GM21825 (cell line): ENCODE results near the gene BICRAL.
"Not testable (repeated sequence)": the region's sequence is repeated elsewhere in the genome, so short reads cannot be mapped to it uniquely, and the experiment has no call there.

Experiments
- ATAC-seq: cut with Tn5 transposase; IDR thresholded peaks from one replicate; pipeline ENCODE4 v1.9.1; 2021; ENCODE audit warnings: mild to moderate bottlenecking, moderate library complexity; ENCODE audit not compliant: unreplicated experiment

The BICRAL gene

DNA sequence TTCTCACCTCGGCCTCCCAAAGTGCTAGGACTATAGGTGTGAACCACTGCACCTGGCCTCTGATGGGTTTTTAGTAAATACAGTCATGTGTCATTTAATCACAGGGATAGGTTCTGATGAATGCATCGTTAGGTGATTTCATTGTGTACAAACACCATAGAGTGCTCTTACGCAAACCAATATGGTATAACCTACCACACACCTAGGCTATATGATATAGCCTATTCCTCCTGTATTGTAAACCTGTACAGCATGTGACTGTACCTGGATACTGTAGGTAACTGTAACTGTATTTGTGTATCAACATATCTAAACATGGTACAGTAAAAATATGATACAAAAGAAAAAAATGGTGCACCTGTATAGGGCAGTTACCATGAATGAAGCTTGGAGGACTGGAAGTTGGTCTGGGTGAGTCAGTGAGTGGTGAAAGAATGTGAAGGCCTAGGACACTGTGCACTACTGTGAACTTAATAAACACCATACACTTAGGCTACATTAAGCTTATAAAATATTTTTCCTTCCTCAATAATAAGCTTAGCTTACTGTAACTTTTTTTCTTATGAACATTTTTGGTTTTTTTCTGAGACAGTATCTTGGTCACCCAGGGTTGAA lies 10.0 kb downstream of the BICRAL start:
- no peak for ATAC-seq

DNA sequence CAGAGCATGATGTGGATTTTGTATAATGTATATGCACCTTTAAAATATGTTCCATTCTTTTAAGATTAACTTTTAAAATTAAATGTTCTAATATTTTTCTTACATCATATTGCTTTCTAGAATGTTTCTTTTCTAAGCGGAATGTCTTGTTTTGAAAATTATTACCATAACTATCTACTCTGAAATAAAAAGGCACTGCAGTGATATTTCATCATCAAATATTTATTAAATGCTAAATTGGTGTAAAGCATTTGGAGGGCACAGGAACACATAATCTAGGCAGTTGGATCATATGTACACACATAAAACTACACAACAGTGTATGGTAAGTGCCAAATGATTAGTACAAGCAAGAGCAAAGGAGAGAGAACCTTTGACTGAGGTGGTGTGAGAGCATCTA lies 13.8 kb downstream of the BICRAL start:
- no peak for ATAC-seq

DNA sequence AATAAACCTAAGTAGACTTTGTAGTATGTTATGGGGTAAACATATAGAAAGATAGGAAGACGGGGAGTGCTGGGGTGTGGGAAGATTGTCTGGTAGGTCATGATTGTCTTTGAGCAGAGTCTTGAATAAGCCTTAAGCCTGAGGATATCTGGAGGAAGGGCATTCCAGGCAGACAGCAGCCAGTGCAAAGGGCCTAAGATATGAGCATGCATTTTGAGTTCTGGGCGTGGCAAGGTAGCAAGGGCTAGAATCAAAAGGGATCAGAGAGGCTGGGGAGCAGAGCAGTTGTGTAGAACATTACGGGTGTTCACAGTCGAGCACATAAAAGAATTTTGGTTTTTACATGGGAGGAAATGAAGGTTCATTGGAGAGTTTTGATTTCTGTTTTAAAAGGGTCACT lies 14.3 kb downstream of the BICRAL start:
- no peak for ATAC-seq

DNA sequence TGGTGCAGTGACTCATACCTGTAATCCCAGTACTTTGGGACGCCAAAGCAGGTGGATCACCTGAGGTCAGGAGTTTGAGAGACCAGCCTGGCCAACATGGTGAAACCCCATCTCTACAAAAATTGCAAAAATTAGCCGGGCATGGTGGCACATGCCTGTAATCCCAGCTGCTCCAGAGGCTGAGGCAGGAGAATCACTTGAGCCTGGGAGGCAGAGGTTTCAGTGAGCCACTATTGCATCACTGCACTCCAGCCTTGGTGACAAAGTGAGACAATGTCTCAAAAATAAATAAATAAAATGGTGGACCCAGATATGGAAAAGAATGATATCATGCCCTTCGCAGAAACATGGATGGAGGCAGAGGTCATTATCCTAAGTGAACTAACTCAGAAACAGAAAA lies 15.8 kb downstream of the BICRAL start:
- ATAC-seq, result not testable (repeated sequence)

DNA sequence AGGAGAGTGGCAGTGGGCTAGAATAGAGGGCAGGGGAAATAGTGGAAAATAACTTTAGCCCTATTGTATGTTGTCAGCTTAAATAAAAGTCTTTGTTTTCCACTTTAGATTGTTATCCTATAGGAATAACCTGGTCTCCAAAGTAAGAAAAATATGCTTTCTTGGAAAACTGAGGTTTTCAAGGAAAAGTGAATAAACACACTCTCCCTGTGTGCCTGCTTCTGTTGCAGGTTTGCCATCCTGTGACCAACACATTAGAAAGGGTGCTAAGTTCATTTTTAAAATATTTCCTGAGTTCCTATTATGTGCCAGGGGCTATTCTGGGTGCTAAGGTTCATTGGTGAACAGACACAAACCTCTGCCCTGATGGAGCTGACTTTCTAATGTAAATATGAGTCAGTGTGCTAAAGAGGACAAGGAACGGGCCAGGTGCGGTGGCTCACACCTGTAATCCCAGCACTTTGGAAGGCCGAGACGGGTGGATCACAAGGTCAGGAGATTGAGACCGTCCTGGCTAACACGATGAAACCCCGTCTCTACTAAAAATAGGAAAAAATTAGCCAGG lies 23.5 kb downstream of the BICRAL start:
- ATAC-seq, result no peak

DNA sequence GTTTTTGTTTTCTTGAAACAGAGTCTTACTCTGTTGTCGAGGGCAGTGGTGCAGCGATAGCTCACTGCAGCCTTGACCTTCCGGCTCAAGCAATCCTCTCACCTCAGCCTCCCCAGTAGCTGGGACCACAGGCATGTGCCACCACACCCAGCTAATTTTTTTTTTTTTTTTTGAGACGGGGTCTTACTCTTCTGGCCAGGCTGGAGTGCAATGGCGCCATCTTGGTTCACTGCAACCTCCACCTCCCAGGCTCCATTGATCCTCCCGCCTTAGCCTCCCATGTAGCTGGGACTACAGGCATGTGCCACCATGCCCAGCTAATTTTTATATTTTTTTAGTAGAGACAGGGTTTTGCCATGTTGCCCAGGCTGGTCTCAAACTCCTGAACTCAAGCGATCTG lies 24.5 kb downstream of the BICRAL start:
- ATAC-seq, result not testable (repeated sequence)

DNA sequence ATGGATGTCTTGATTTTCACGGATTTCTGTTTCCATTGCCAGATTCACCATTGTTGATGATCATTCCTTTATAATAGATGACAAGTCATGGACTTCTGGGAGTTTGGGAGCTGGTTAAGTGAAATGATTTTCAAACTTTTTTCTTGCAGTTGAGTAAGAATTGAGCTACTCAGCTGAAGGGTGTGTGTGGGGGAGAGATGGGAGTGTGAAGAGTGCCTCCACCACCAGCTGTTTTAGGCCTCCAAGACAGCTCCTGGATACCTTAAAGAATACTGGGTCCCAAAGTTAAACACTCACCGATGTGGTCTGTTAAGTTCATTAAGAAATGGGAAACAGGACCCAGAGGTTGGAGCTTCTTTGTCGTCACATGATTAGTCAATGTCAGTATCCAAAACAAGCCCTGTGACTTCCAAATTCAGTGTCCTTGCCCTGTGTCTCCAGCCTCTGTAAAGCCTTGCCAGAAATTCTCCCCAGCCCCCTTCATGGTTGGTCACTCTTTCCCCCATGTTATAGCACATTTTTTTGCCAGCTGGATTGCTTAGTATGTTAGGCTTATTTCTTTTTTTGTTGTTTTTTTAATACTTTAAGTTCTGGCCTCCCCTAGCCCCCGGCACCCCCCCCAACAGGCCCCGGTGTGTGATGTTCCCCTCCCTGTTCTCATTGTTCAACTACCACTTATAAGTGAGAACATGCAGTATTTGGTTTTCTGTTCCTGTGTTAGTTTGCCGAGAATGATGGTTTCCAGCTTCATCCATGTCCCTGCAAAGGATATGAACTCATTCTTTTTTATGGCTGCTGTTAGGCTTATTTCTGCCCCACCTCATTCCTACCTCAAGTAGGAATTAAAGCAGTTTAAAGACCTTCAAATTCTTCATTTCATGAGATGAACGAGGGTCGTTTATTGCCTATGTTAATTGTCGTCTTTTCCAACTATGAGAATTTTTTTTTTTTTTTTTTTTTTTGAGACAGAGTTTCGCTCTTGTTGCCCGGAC lies 26.9 kb downstream of the BICRAL start:
- no peak for ATAC-seq

DNA sequence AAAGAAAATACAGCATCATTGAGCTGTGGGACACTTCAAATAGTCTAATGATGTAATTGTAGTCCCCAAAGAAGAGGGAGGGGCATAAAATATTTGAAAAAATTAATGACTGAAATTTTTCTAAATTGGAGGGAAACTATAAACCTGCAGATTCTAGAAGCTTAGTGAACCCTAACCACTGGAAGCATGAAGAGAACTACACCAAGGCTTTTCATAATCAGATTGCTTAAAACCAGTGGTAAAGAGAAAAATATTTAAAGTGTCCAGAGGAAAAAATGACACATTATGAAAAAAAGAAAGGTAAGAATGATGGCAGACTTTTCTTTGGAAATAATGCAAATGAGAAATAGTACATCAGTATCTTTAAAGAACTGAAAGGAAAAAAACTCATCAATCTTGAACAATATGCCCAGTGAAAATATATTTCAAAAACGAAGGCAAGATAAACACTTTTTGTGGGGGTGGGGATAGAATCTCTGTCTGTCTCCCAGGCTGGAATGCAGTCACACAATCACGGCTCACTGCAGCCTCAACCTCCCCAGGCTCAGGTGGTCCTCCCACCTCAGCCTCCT lies 31.3 kb downstream of the BICRAL start:
- ATAC-seq, result no peak

DNA sequence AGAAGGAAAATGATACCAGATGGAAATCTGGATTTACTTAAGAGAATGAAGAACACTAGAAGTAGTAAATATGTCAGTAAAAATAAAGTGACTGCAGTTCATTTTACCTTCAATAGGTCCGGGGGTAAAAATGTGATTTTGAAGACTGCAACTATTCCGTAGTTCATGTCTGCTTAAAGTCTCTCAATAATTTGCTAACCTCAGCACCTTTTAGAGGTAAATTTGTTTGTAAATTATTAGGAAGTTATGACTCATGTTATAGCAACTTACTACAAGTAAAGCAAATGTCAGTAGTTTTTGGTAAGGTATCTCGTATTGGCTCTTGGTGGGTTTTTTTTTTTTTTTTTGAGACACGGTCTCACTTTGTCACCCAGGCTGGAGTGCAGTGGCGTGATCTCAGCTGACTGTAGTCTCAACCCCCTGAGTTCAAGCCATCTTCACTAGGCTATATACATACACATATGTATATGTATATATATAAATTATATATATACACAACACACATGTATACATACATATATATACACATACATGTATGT lies 32.1 kb downstream of the BICRAL start:
- ATAC-seq, result no peak

DNA sequence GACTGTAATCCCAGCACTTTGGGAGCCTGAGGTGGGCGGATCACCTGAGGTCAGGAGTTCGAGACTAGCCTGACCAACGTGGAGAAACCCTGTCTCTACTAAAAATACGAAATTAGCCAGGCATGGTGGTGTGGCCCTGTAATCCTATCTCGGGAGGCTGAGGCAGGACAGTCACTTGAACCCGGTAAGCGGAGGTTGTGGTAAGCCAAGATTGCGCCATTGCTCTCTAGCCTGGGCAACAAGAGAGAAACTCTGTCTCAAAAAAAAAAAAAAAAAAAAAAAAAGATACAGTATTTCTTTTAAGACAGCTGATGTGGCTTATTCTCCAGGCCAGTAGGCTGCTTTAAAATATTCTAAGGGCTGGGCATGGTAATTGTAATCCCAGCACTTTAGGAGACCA lies 33.9 kb downstream of the BICRAL start:
- not testable (repeated sequence) for ATAC-seq

DNA sequence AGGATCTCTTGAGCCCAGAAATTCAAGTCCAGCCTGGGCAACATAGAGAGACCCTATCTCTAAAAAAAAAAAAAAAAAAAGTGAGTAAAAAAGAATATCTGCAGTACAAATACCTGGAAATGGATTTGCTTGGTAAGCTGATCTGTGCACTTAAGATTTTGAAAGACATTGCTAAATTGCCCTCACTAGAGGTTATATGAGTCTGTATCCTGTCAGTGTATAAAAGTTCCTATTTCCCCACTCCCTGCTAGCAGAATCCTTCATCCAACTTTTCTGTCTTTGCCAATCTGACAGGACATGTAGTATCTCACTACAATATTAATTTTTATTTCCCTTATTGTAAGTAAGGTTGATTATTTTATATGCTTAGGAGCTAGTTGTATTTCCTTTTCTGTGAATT lies 36.1 kb downstream of the BICRAL start:
- no peak for ATAC-seq

DNA sequence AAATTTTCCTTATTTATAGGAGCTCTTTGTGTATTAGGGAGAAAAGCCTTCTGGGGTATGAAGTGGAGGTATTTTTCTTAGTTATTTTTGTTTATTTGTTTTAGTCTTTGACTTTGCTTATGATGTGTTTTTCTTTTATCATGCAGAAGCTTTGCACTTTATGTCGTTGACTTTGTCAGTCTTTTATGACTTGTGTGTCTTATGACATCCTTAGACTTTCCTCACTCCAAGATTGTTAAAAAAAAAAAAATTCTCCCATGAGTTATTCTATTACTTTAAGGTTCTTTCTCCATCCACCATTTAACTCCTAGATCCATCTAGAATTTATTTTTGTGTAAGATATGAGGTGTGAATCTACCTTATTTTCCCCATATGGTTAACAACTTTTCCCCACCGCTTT lies 36.6 kb downstream of the BICRAL start:
- ATAC-seq, result no peak

DNA sequence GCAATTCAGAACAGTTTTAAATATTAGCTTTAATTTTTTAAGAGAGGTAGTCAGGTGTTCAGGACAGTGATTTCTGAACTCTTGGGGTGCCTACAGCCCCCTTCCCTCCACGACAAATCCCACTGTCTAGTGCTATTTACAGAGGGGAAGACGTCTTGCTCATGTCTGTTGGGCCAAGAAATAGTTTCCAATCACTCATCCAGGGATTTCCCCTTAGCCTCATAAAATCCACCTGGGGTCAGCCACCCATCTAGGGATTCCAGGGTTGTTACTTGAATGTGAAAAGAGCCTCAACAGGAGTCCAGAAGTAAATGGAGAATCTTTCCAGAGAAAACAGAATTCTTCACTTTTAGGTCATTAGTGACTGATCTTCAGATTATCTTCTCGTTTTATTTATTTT lies 37.0 kb downstream of the BICRAL start:
- no peak for ATAC-seq

DNA sequence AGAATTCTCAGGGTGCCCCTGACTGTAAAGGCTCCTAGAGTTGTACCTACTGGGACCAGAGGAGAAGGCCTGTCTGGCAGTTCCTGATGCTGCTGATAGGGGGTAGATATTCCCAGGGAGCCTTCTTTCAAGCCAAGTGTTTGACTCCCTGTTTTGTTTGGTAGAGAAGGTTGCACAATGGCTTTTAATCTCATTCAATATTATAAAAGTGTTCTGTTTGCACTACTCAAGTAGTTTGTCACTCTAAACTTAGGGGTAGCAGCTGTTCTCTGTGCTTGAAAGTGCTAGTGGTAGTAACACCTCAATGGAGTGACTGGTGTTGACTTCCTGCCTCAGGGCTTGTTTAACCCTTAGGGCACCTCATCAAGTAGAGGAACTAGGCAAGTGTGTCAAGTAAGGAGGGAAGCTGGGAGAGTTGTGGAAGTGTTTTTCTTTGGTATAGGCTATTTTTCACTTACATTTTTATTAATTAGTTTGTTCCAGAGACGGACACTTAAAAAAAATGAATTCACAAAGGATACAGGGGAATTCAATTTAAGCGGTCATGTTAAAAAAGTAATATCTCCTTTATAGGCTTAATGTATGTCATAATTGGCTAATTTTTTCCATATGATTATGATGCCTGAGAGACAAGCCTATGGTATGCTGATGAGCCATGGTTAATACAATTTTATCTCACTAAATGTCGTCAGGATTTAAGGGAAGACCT lies 38.1 kb downstream of the BICRAL start:
- ATAC-seq, result no peak

DNA sequence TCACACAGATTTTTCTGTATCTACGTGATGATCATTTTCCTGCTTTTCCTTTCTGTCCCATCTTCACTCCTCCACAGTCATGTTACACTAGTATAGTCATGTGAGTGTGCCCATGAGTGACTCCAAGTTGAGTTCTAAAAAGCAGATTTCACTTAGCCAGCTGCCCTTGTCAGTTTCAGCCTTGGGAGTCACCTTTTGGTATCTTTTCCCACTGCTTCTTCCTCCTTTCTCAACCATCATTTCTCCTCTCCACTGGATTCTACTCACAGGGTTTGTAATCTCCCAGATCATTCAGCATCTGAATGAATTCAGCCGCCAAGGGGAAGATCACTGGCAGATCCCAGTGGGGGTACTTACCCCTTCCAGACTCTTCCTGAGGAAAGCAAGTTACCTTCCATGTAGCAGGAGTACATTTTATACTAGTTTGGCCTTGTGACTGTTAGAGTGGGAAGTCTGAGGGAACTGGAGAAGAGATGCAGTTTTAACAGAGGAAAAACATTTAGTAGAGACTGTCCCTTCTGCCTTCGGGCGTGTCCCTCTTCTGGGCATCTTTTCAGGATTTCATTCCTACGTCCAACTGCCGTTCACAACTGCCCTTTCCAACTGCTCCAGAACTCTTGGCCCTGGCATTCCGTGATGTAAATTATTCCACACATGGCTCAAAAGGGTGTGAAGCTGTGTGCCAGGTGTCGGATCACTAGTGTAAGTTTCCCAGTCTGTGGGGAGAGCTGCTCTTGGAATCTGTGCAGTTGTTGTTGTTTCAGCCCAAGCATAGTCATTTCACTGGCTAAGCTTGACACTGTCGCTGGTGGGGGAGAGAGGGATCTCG lies 38.9 kb downstream of the BICRAL start:
- ATAC-seq, result no peak

DNA sequence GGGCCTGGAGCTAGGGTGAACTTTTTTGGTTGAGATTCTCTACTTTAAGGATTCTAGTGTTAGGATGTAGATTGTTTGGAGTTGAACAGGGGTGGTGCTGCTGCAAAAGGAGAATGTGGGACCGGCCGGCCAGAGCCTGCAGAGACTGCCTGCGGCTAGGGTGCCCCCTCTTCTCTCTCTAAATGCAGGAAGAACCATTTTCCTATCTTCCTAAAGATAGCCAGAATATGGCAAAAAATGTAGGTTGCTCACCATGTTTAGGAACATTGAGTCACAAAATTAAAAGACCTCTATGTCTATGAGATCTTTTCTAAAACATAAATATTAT lies 39.5 kb downstream of the BICRAL start:
- ATAC-seq, result no peak

DNA sequence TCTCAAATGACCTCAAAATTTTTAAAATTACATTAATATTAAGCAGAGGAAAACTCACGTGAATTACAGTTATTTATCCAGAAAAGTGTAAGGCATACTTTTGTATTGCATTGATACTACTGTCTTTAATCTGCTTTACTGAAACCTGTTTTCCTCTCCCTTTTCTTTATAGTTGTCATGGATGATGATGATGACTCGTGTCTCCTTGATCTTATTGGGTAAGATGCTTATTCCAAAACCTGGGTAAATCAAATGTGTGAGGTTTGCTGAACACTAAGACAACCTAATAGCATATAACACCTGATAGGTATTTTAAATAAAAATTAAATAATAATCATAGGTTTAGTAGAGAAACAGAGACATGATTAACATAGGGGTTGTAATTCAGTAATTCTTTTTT lies 40.0 kb downstream of the BICRAL start:
- no peak for ATAC-seq

DNA sequence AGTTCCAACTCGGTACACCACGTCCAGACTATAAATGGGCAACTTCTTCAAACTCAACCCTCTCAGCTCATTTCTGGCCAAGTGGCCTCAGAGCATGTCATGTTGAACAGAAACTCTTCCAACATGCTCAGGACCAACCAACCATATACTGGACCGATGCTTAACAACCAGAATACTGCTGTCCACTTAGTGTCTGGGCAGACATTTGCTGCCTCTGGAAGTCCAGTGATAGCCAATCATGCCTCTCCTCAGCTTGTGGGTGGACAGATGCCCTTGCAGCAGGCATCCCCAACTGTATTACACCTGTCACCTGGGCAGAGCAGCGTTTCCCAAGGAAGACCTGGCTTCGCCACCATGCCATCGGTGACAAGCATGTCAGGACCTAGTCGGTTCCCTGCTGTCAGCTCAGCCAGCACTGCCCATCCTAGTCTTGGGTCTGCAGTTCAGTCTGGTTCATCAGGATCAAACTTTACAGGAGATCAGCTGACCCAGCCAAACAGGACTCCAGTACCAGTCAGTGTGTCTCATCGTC lies 47.8 kb downstream of the BICRAL start:
- no peak for ATAC-seq

DNA sequence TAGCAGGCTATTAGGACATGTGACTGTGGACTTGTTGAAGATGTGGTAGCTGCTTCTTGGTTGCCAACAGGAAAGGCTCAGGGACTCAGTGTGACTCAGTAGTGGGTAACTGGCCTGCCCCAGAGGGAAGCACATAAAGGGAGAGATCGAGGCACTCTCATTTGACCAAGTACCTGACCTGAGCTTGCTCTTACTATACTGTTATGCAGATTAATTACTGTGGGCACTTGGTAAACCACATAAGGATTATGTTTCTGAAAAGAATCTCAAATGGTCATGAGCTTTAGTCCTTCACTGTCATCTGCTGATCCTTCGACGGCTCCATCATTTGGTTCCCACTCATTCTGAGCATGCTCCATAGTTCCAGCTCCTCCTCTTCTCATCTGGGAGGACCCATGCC lies 49.4 kb downstream of the BICRAL start:
- ATAC-seq, result no peak

DNA sequence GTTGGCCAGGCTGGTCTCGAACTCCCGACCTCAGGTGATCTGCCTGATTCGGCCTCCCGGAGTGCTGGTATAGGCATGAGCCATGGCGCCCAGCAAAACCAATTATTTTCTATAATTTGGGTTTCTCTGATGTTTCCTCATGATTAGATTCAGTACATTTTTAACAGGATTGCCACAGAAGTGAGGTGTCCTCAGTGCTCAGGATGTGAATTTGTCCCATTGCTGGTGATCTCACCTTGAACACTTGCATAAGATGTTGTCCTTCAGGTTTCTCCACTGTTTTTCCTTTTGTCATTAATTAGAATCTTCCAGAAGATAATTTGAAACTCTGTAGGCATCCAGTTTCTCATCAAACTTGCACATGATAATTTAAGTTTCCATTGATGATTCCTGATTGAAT lies 52.2 kb downstream of the BICRAL start:
- ATAC-seq, result no peak
